Natural killer cell (primary cell): ENCODE results near the gene C1QB. TPM values are rescaled to one million over a fixed set of nuclear protein-coding genes. Genes with fewer than 3 reads are reported as not detected.
"Not testable (repeated sequence)": the region's sequence is repeated elsewhere in the genome, so short reads cannot be mapped to it uniquely, and the experiment has no call there.

Experiments used
- ATAC-seq, 3 donors: fragments of 150-1000 bp in 2 of 3; fragments of 200-7000 bp in 1 of 3; cut with Tn5 transposase; 1 replicate in 1 of 3; 2 replicates in 2 of 3; pipeline ENCODE4 v1.10.0; 2021; ENCODE audit warnings: mild to moderate bottlenecking in 2 of 3, moderate library complexity in 2 of 3
- DNase-seq, 2 donors: peaks; one replicate each; pipeline versions ENCODE4 v3.0.0 to v3.0.0-alpha.2; 2013 to 2021; ENCODE audit warnings: mixed read lengths in 1 of 2
- H3K27ac ChIP-seq: one replicate; pipeline ENCODE4 v1.5.1; 2013; ENCODE audit warnings: mild to moderate bottlenecking, low read length
- H3K27me3 ChIP-seq: one replicate; pipeline ENCODE4 v1.6.1; 2013; ENCODE audit warnings: low read length; ENCODE audit not compliant: control insufficient read depth, insufficient read depth
- H3K36me3 ChIP-seq: one replicate; pipeline ENCODE4 v1.6.1; 2013; ENCODE audit warnings: low read length; ENCODE audit not compliant: control insufficient read depth, insufficient read depth
- H3K4me1 ChIP-seq: one replicate; pipeline ENCODE4 v1.6.1; 2013; ENCODE audit warnings: low read length; ENCODE audit not compliant: control insufficient read depth, insufficient read depth
- H3K4me3 ChIP-seq: one replicate; pipeline ENCODE4 v1.5.1; 2013; ENCODE audit warnings: low read length
- H3K9me3 ChIP-seq: one replicate; pipeline ENCODE4 v1.6.1; 2013; ENCODE audit warnings: low read length; ENCODE audit not compliant: control insufficient read depth, insufficient read depth
- H3K27ac Mint-ChIP-seq, 2 donors: one replicate each; pipeline ENCODE4 v1.8.0; 2022; ENCODE audit warnings: mild to moderate bottlenecking in 2 of 2, mixed read lengths in 2 of 2, moderate library complexity in 1 of 2
- H3K27me3 Mint-ChIP-seq, 2 donors: one replicate each; pipeline ENCODE4 v1.8.0; 2022; ENCODE audit warnings: low read depth in 2 of 2, mixed read lengths in 2 of 2
- H3K36me3 Mint-ChIP-seq: one replicate; pipeline ENCODE4 v1.8.0; 2022; ENCODE audit warnings: mixed read lengths
- H3K4me1 Mint-ChIP-seq, 2 donors: one replicate each; pipeline ENCODE4 v1.8.0; 2022; ENCODE audit warnings: mixed read lengths in 2 of 2
- H3K4me3 Mint-ChIP-seq: one replicate; pipeline ENCODE4 v1.8.0; 2022; ENCODE audit warnings: mild to moderate bottlenecking, moderate library complexity, mixed read lengths
- H3K9me3 Mint-ChIP-seq, 2 donors: one replicate each; pipeline ENCODE4 v1.8.0; 2022; ENCODE audit warnings: mixed read lengths in 2 of 2
- WGBS: methylation state at CpG from one replicate; pipeline ENCODE4 v1.1.7; 2013; ENCODE audit warnings: missing lambda C conversion rate; ENCODE audit not compliant: insufficient coverage; 5-methylcytosine and 5-hydroxymethylcytosine counted together
- intact Hi-C: fragments of 100-400 bp; cut with micrococcal nuclease; formaldehyde crosslinking; loops from one replicate; pipeline ENCODE4 v1.14.2; 2022
- total RNA-seq, 4 donors: library from RNA; stranded (reverse); fragments of 120-200 nt in 1 of 4; gene quantifications; one replicate each; pipeline versions ENCODE4 v1.2.3 to v1.2.4, GENCODE V29; 2013 to 2022
- TF ChIP-seq, protein P1 (sequence below): fragments of 200-600 bp; IDR thresholded peaks from one replicate; pipeline ENCODE4 v1.8.0; 2022; ENCODE audit warnings: antibody characterized with exemption

C1QB gene
- total RNA-seq, 3 donors from 2014 or later (not counting 1 experiment from before 2014, with no cell fraction given), result 0.70 to 1.3 TPM; not detected in 1

DNA sequence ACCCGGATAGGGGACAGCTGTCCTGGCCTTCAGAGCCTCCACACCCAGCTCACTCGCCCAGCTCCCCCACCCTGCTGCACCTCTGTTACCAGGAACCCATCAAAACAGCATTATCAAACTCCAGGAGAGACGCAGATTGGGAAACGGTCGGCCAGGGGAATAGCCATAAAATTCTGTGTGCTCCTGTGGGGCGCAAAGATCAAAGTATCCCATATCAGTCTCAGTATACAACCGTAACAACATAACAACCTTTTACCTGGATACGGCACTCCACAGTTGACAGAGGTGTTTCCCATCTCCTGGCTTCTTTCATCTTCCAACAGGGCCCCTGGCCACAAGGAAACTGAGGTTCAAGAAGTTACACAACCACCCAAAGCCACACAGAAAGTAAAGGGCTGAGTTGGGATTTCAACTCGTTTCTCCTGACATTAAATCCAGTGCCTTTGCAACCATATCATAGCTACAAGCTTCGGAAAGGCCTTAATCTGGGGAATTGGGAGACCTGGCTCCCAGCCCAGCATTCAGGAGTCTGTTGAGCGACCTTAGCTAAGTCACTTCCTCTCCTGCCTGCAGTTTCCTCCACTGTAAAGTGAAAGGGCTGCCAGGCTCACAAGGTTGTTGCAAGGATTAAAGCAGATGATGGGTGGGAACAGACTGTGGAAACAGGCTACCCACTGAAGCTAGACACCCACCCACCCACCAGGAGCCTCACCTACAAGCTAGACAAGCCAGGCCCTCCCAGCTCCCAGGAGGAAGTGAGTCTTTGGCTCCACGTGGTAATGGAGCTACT, 49.5 kb downstream of the C1QB start:
- no peak overlapping the region for H3K27ac Mint-ChIP-seq
- H3K27ac ChIP-seq, result no peak overlapping the region
- DNase-seq, result no peak
- intact Hi-C loops, result loop anchor here (10.0 kb wide), 1 partner anchor 262 kb away; no protein-coding TSS in a partner anchor
- TF ChIP-seq, protein P1, sequence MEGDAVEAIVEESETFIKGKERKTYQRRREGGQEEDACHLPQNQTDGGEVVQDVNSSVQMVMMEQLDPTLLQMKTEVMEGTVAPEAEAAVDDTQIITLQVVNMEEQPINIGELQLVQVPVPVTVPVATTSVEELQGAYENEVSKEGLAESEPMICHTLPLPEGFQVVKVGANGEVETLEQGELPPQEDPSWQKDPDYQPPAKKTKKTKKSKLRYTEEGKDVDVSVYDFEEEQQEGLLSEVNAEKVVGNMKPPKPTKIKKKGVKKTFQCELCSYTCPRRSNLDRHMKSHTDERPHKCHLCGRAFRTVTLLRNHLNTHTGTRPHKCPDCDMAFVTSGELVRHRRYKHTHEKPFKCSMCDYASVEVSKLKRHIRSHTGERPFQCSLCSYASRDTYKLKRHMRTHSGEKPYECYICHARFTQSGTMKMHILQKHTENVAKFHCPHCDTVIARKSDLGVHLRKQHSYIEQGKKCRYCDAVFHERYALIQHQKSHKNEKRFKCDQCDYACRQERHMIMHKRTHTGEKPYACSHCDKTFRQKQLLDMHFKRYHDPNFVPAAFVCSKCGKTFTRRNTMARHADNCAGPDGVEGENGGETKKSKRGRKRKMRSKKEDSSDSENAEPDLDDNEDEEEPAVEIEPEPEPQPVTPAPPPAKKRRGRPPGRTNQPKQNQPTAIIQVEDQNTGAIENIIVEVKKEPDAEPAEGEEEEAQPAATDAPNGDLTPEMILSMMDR, result no peak
- no peak overlapping the region for H3K4me3 Mint-ChIP-seq
- H3K36me3 Mint-ChIP-seq, result no peaks in the 10 kb centered on the region
- no peaks in the 10 kb centered on the region for H3K4me1 Mint-ChIP-seq
- no peak for ATAC-seq
- 66% methylated on average over 12 of the region's 12 CpGs for WGBS
- H3K27me3 ChIP-seq, result no peaks in the 10 kb centered on the region
- H3K36me3 ChIP-seq, result no peaks in the 10 kb centered on the region
- no peak overlapping the region for H3K4me3 ChIP-seq
- no peaks in the 10 kb centered on the region for H3K9me3 ChIP-seq
- no peaks in the 10 kb centered on the region for H3K4me1 ChIP-seq
- H3K9me3 Mint-ChIP-seq, result no peaks in the 10 kb centered on the region
- H3K27me3 Mint-ChIP-seq, result peaks cover 5 to 7% of the 10 kb centered on the region in 2 donors

DNA sequence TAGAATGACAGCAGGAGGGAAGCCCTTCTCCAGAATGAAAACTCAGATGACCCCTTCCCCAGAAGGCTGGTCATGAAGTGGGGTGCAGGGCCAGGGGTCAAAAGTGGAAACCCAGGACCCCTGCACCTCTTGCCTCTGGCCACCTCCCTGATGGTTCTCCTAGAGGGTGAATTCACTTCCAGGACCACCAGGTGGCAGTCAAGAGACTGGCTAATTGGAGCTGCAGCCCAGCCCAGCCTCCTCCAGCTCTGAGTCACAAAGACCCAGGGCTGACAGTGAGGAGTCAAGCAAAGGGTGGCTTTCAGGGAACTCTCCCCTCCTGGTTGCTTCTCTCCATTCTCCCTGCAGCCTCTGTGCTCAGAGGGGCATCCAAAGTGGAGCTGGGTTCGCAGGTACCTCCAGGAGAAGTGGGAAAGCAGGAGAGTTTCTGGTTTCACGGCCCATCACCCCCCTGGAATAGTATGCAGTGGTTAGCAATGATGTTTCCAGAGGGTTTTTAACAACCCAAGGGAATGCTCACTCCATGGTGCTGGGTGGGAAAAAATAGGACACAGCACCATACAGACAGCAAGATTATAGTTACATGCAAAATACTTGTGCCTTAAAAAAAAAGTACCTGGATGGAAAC, 51.5 kb downstream of the C1QB start:
- Histone ChIP-seq H3K36me3 (no peaks in the 10 kb centered on the region), H3K4me1 (peaks cover 5% of the 10 kb centered on the region), H3K27me3 (peaks cover 6% of the 10 kb centered on the region), H3K9me3 (no peaks in the 10 kb centered on the region), H3K27ac (no peak overlapping the region), H3K4me3 (no peak overlapping the region)
- Mint-ChIP-seq H3K27ac (no peak overlapping the region), H3K4me3 (no peak overlapping the region), H3K9me3 (no peaks in the 10 kb centered on the region), H3K36me3 (no peaks in the 10 kb centered on the region), H3K27me3 (peaks cover 24 to 26% of the 10 kb centered on the region in 2 donors), H3K4me1 (no peaks in the 10 kb centered on the region)
- DNase-seq (peak; percentile 60 to 79), ATAC-seq (peak; percentile 79 to 98 (median 94))
- intact Hi-C loops, result loop anchor here (1.0 to 10.0 kb wide), 3 partner anchors 185 to 260 kb away; no protein-coding TSS in a partner anchor
- WGBS, result 94% methylated on average over 2 of the region's 2 CpGs
- TF ChIP-seq, protein P1, result peak; percentile 90

DNA sequence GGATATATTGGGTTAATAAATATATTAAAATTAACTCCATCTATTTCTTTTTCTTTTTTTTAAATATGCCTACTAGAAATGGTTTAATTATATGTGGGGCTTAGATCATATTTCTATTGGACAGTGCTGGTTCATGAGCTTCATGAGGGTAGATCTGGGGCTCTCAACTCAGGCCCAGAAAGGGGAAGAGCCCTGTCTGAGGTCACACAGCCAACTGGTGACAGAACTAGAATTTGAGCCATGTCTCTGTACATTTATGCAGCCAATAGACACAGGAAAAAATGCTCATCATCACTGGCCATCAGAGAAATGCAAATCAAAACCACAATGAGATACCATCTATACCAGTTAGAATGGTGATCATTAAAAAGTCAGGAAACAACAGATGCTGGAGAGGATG, 52.5 kb downstream of the C1QB start:
- no peak overlapping the region for H3K27ac Mint-ChIP-seq
- no peaks in the 10 kb centered on the region for H3K4me1 Mint-ChIP-seq
- TF ChIP-seq, protein P1, result no peak

DNA sequence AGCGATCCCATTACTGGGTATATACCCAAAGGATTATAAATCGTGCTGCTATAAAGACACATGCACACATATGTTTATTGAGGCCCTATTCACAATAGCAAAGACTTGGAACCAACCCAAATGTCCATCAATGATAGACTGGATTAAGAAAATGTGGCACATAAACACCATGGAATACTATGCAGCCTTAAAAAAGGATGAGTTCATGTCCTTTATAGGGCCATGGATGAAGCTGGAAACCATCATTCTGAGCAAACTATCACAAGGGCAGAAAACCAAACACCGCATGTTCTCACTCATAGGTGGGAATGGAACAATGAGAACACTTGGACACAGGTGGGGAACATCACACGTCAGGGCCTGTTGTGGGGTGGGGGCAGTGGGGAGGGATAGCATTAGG, 53.1 kb downstream of the C1QB start:
- H3K9me3 ChIP-seq, H3K27ac ChIP-seq, H3K9me3 Mint-ChIP-seq, H3K36me3 ChIP-seq, H3K4me1 ChIP-seq, H3K4me1 Mint-ChIP-seq, H3K36me3 Mint-ChIP-seq, H3K4me3 ChIP-seq, ATAC-seq, H3K4me3 Mint-ChIP-seq, H3K27ac Mint-ChIP-seq, DNase-seq: not testable (repeated sequence)
- peaks cover 28 to 31% of the 10 kb centered on the region in 2 donors for H3K27me3 Mint-ChIP-seq
- 92% methylated on average over 3 of the region's 4 CpGs for WGBS
- peaks cover 13% of the 10 kb centered on the region for H3K27me3 ChIP-seq
- intact Hi-C loops, result loop anchor here (10.0 kb wide), 1 partner anchor 259 kb away; no protein-coding TSS in a partner anchor

More for the DNA sequence above, 52.5 kb downstream of the C1QB start:
- ATAC-seq, result no peak
- peaks cover 13% of the 10 kb centered on the region for H3K27me3 ChIP-seq
- DNase-seq, result no peak
- Mint-ChIP-seq H3K4me3 (no peak overlapping the region), H3K27me3 (peaks cover 28 to 31% of the 10 kb centered on the region in 2 donors), H3K36me3 (no peaks in the 10 kb centered on the region), H3K9me3 (no peaks in the 10 kb centered on the region)
- no peak overlapping the region for H3K27ac ChIP-seq
- no peaks in the 10 kb centered on the region for H3K36me3 ChIP-seq
- intact Hi-C loops, result loop anchor here (10.0 kb wide), 1 partner anchor 259 kb away; no protein-coding TSS in a partner anchor
- H3K4me1 ChIP-seq, result peaks cover 10% of the 10 kb centered on the region
- no peaks in the 10 kb centered on the region for H3K9me3 ChIP-seq
- H3K4me3 ChIP-seq, result no peak overlapping the region
